Left ventricle myocardium inferior (tissue), 1 donor: ENCODE data around the gene COX4I1. TPM values are rescaled to one million over a fixed set of nuclear protein-coding genes. Genes with fewer than 3 reads are reported as not detected.
"Not testable (repeated sequence)": the region's sequence is repeated elsewhere in the genome, so short reads cannot be mapped to it uniquely, and the experiment has no call there.

ENCODE experiments used
- DNase-seq: peaks from one replicate; pipeline ENCODE4 v3.0.0-alpha.2; 2020
- H3K27ac ChIP-seq: fragments of 200-600 bp; replicated peaks from 2 replicates; pipeline ENCODE4 v1.8.0; 2021
- H3K27me3 ChIP-seq: fragments of 200-600 bp; 2 replicates; pipeline ENCODE4 v1.8.0; 2021; ENCODE audit warnings: low read depth
- H3K36me3 ChIP-seq: fragments of 200-600 bp; 2 replicates; pipeline ENCODE4 v1.8.0; 2021
- H3K4me1 ChIP-seq: fragments of 200-600 bp; 2 replicates; pipeline ENCODE4 v1.8.0; 2021
- H3K4me3 ChIP-seq: fragments of 200-600 bp; 2 replicates; pipeline ENCODE4 v1.8.0; 2021; ENCODE audit warnings: mild to moderate bottlenecking, moderate library complexity
- H3K9me3 ChIP-seq: fragments of 200-600 bp; replicated peaks from 2 replicates; pipeline ENCODE4 v1.8.0; 2021
- intact Hi-C: fragments of 100-400 bp; cut with micrococcal nuclease; formaldehyde crosslinking; loops from one replicate; pipeline ENCODE4 v1.11.0; 2022
- total RNA-seq: library from RNA; stranded (reverse); fragmentation: NEBNext Ultra II Directional; extraction: Animal tissue kit (Norgen Biotek cat#: 25700); gene quantifications from one replicate; pipeline ENCODE4 v1.2.1, GENCODE V29; 2021
- TF ChIP-seq, protein P1 (sequence below): fragments of 200-600 bp; IDR thresholded peaks from 2 replicates; pipeline ENCODE4 v1.8.0; 2021; ENCODE audit warnings: antibody characterized with exemption, mild to moderate bottlenecking, borderline replicate concordance
- donor health status: DM: no; HTN: yes; CAD: no; lungs with severe emphysema.

The COX4I1 gene
- total RNA-seq, 1 donor from 2014 or later: 1,881 TPM

DNA sequence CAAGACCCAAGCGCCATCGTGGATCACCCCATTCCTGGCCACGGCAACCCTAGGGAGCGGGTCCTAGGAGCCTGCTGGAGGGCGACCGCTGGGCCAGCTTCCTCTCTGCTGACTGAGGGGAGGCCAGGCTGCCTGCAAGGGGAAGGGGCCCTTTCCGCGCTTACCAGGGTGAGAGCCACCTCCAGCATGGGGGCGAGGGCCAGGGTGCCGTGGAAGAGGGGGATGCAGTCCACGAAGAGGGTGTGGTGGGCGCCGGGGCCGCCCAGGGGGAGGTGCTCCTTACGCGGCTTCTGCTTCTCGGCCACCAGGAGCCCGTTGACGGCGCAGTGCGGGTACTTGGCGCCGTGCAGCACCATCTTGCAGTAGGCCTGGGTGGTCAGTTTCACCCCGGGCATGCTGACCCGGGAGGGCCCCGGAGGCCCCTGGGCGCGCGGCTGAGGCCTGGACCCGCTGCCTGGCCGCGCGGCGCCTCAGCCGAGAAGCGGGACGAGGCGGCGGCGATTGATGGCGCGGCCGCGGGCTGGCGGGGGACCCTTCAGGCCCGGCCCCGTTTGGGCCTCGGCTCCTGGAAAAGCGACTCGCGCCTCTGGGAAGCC, 496 bp upstream of the COX4I1 start:
- DNase-seq: no peak
- Histone ChIP-seq H3K27me3 (no peaks in the 10 kb centered on the region), H3K4me1 (peaks cover 71% of the 10 kb centered on the region), H3K9me3 (no peaks in the 10 kb centered on the region), H3K27ac (peak overlapping the region; percentile 98), H3K36me3 (peaks cover 54% of the 10 kb centered on the region), H3K4me3 (peak overlapping the region; percentile 80)
- intact Hi-C loops: no loop called here
- TF ChIP-seq, protein P1, sequence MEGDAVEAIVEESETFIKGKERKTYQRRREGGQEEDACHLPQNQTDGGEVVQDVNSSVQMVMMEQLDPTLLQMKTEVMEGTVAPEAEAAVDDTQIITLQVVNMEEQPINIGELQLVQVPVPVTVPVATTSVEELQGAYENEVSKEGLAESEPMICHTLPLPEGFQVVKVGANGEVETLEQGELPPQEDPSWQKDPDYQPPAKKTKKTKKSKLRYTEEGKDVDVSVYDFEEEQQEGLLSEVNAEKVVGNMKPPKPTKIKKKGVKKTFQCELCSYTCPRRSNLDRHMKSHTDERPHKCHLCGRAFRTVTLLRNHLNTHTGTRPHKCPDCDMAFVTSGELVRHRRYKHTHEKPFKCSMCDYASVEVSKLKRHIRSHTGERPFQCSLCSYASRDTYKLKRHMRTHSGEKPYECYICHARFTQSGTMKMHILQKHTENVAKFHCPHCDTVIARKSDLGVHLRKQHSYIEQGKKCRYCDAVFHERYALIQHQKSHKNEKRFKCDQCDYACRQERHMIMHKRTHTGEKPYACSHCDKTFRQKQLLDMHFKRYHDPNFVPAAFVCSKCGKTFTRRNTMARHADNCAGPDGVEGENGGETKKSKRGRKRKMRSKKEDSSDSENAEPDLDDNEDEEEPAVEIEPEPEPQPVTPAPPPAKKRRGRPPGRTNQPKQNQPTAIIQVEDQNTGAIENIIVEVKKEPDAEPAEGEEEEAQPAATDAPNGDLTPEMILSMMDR: no peak

DNA sequence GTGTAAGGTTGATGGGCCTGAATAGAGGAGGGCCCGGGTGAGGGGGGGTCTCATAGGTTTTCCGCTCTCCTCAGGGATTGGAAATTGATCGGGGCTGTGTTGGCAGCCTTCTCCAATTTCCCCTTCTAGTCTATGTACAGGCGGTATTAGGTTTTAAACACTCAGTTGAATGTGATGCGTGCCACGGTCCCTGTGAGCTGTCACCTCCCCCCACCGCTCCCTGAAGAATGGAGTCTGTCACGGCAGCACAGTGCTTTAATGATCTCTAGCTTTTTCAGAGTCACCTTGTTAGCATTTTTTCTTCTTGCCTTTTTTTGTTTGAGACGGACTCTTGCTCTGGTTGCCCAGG, 800 bp downstream of the COX4I1 start:
- TF ChIP-seq, protein P1: no peak
- H3K27ac ChIP-seq: peak overlapping the region; percentile 98
- DNase-seq: no peak
- no peaks in the 10 kb centered on the region for H3K9me3 ChIP-seq
- no peaks in the 10 kb centered on the region for H3K27me3 ChIP-seq
- peaks cover 59% of the 10 kb centered on the region for H3K36me3 ChIP-seq
- peaks cover 71% of the 10 kb centered on the region for H3K4me1 ChIP-seq
- intact Hi-C loops: no loop called here
- peak overlapping the region; percentile 80 for H3K4me3 ChIP-seq

DNA sequence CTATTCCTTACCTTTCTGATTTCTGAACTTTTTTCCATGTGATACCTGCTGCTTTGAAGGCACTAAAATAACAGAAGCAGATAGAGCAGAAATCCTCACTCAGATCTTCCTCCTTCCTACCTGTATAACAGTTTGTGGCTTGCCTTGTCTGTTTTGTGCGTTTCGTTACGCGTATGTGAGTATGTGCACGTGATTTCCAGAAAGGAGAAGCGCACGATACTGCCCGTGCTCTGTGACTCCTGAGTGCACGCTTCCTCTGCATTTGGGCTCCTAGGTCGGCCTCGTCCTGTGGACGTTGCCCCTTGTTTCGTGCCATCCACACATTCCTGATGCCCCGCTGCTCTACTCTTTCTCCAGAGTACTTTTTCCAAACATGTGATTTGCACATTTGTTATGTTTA, 4.1 kb downstream of the COX4I1 start:
- H3K36me3 ChIP-seq: peaks cover 55% of the 10 kb centered on the region

DNA sequence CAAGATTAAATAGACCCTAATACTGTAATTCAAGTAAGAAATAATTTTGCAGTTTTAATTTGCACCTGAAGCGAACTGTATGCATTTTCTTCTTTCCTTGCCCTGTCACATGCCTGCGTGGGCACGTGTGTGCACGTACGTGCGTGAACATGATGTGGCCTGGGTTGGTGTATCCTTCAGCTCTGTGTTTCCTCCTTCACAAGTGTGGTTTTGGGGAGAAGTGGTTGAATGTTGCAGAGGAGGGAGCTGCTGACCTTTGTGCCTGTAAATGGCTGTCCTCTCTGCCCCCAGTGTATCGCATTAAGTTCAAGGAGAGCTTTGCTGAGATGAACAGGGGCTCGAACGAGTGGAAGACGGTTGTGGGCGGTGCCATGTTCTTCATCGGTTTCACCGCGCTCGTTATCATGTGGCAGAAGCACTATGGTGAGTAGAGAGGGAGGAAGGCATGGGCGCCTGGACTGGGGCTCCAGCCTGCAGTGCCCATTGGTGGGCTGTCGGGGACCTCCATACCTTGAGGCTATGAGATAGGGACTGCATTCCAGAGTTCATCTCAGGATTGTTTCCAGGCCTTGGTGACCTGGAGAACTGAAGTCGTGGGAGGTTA, 6.0 kb downstream of the COX4I1 start:
- no peak for DNase-seq
- peaks cover 36% of the 10 kb centered on the region for H3K4me1 ChIP-seq
- TF ChIP-seq, protein P1: no peak
- intact Hi-C loops: no loop called here
- no peaks in the 10 kb centered on the region for H3K27me3 ChIP-seq
- no peaks in the 10 kb centered on the region for H3K9me3 ChIP-seq
- H3K36me3 ChIP-seq: peaks cover 55% of the 10 kb centered on the region
- H3K27ac ChIP-seq: no peak overlapping the region
- H3K4me3 ChIP-seq: no peak overlapping the region

More for the DNA sequence above, 4.1 kb downstream of the COX4I1 start:
- Histone ChIP-seq H3K9me3 (no peaks in the 10 kb centered on the region), H3K27ac (no peak overlapping the region), H3K4me3 (no peak overlapping the region), H3K27me3 (no peaks in the 10 kb centered on the region), H3K4me1 (peaks cover 54% of the 10 kb centered on the region)
- intact Hi-C loops: no loop called here
- TF ChIP-seq, protein P1: no peak
- no peak for DNase-seq

DNA sequence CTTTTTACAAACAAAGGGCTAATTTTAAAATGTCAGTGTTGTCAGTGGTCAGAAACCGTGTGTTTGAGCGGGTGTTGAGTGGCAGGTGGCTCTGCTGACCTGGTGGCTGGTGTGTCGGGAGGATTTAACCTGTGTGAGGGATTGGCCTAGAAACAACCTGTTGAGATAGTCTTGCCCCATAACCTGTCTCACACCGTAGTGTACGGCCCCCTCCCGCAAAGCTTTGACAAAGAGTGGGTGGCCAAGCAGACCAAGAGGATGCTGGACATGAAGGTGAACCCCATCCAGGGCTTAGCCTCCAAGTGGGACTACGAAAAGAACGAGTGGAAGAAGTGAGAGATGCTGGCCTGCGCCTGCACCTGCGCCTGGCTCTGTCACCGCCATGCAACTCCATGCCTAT, 7.0 kb downstream of the COX4I1 start:
- Histone ChIP-seq H3K4me3 (no peak overlapping the region), H3K4me1 (peaks cover 26% of the 10 kb centered on the region), H3K36me3 (peaks cover 50% of the 10 kb centered on the region), H3K9me3 (no peaks in the 10 kb centered on the region), H3K27ac (no peak overlapping the region), H3K27me3 (peaks cover 10% of the 10 kb centered on the region)
- TF ChIP-seq, protein P1: no peak
- intact Hi-C loops: no loop called here
- DNase-seq: no peak

DNA sequence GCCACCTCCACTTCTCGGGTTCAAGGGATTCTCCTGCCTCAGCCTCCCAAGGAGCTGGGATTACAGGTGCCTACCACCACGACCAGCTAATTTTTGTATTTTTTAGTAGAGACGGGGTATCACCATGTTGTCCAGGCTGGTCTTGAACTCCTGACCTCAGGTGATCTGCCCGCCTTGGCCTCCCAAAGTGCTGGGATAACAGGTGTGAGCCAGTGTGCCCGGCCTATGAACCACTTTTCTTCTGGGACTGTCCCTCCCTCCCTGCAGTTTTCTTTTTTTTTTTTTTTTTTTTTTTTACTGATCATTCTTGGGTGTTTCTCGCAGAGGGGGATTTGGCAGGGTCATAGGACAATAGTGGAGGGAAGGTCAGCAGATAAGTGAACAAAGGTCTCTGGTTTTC, 7.8 kb downstream of the COX4I1 start:
- Histone ChIP-seq H3K36me3 (peaks cover 42% of the 10 kb centered on the region), H3K4me1 (peaks cover 18% of the 10 kb centered on the region), H3K27me3 (peaks cover 18% of the 10 kb centered on the region)
- DNase-seq, H3K9me3 ChIP-seq, intact Hi-C loops, H3K27ac ChIP-seq, H3K4me3 ChIP-seq: not testable (repeated sequence)

DNA sequence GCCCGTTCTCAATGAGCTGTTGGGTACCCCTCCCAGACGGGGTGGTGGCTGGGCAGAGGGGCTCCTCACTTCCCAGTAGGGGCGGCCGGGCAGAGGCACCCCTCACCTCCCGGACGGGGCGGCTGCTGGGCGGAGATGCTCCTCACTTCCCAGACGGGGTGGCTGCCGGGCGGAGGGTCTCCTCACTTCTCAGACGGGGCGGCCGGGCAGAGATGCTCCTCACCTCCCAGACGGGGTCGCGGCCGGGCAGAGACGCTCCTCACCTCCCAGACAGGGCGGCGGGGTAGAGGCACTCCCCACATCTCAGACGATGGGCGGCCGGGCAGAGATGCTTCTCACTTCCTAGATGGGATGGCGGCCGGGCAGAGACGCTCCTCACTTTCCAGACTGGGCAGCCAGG, 8.6 kb downstream of the COX4I1 start:
- Histone ChIP-seq H3K27me3 (peaks cover 24% of the 10 kb centered on the region), H3K36me3 (peaks cover 35% of the 10 kb centered on the region), H3K4me1 (peaks cover 12% of the 10 kb centered on the region)
- intact Hi-C loops, H3K27ac ChIP-seq, H3K9me3 ChIP-seq, DNase-seq, H3K4me3 ChIP-seq: not testable (repeated sequence)
